ENCODE results near the gene C17orf50.

- no peak for TF ChIP-seq POLR2AphosphoS5 (IDR thresholded peaks at IDR 0.05; ENCODE audit: low read depth, low read length)
- no peak for TF ChIP-seq POLR2A (IDR thresholded peaks at IDR 0.05; ENCODE audit: low read depth, low read length)
- no peak for TF ChIP-seq TAF1 (IDR thresholded peaks at IDR 0.05; ENCODE audit: borderline replicate concordance, low read depth, low read length)
Measured at GRCh38 chr17:35766903-35767510, 6.3 kb downstream of the C17orf50 start.
